Activated T-cell treated with anti-CD3 and anti-CD28 coated beads, Interleukin-2, amount 50 U/mL, for 72 hours (primary cell): ENCODE measurements around the gene ZNF662. TPM values are rescaled to one million over a fixed set of nuclear protein-coding genes. Genes with fewer than 3 reads are reported as not detected.

Source experiments
- ATAC-seq, 2 donors: fragments of 150-1000 bp; cut with Tn5 transposase; replicated peaks in 1 of 2; 2 replicates each; pipeline ENCODE4 v1.10.0; 2021; ENCODE audit warnings: moderate library complexity in 2 of 2, mild to moderate bottlenecking in 1 of 2
- DNase-seq, 2 donors: peaks; one replicate each; pipeline ENCODE4 v3.0.0; 2021 to 2022; ENCODE audit warnings: mixed read lengths in 1 of 2
- H3K27ac Mint-ChIP-seq: one replicate; pipeline ENCODE4 v1.8.0; 2022; ENCODE audit warnings: mild to moderate bottlenecking, moderate library complexity, mixed read lengths
- H3K27me3 Mint-ChIP-seq: one replicate; pipeline ENCODE4 v1.8.0; 2022; ENCODE audit warnings: low read depth, mixed read lengths
- H3K36me3 Mint-ChIP-seq, 2 donors: one replicate each; pipeline ENCODE4 v1.8.0; 2022; ENCODE audit warnings: mixed read lengths in 2 of 2, mild to moderate bottlenecking in 1 of 2; ENCODE audit not compliant: insufficient read depth in 2 of 2
- H3K4me1 Mint-ChIP-seq: one replicate; pipeline ENCODE4 v1.8.0; 2022; ENCODE audit warnings: low read depth, mixed read lengths
- H3K4me3 Mint-ChIP-seq, 2 donors: one replicate each; pipeline ENCODE4 v1.8.0; 2022; ENCODE audit warnings: mild to moderate bottlenecking in 2 of 2, mixed read lengths in 2 of 2, moderate library complexity in 2 of 2
- H3K9me3 Mint-ChIP-seq, 2 donors: one replicate each; pipeline ENCODE4 v1.8.0; 2022; ENCODE audit warnings: mixed read lengths in 2 of 2
- total RNA-seq, 2 donors: library from RNA; stranded (reverse); gene quantifications; one replicate each; pipeline ENCODE4 v1.2.3, GENCODE V29; 2022

Gene ZNF662
- 1 to 10 TPM; 3.8 to 5.0 TPM for total RNA-seq

GRCh38 chr3:42906070-42906847 is at the start of gene ZNF662:
Gene ZNF662, plus strand, starts transcription at chr3:42906142. Its CDS starts 1,973 bp downstream, at chr3:42908115.
- Mint-ChIP-seq H3K4me3 (peak within 1 kb of the TSS; percentile 67 to 71), H3K9me3 (peaks cover 7 to 8% of the 10 kb centered on the region in 2 donors), H3K27me3 (peaks cover 33% of the 10 kb centered on the region), H3K4me1 (peaks cover 15% of the 10 kb centered on the region), H3K36me3 (peaks cover 17 to 21% of the 10 kb centered on the region in 2 donors), H3K27ac (peak within 1 kb of the TSS; percentile 4)
- DNase-seq (peak; percentile 32 to 57), ATAC-seq (peak; percentile 81 to 84)

- peaks cover 0 to 2% of the 10 kb centered on the region in 2 donors for H3K9me3 Mint-ChIP-seq
- no peaks in the 10 kb centered on the region for H3K4me1 Mint-ChIP-seq
- ATAC-seq (no peak), DNase-seq (no peak)
- no peak overlapping the region for H3K27ac Mint-ChIP-seq
- H3K27me3 Mint-ChIP-seq: peaks cover 7% of the 10 kb centered on the region
- no peak overlapping the region for H3K4me3 Mint-ChIP-seq
- H3K36me3 Mint-ChIP-seq: peaks cover 1 to 2% of the 10 kb centered on the region in 2 donors
These were observed 49.4 kb upstream of the ZNF662 start for GRCh38 chr3:42856544-42856943.

- Mint-ChIP-seq H3K27ac (no peak overlapping the region), H3K36me3 (peaks cover 1 to 2% of the 10 kb centered on the region in 2 donors), H3K27me3 (peaks cover 6% of the 10 kb centered on the region), H3K9me3 (peaks cover 0 to 2% of the 10 kb centered on the region in 2 donors), H3K4me3 (no peak overlapping the region), H3K4me1 (no peaks in the 10 kb centered on the region)
- ATAC-seq (no peak), DNase-seq (no peak)
These were observed 41.5 kb upstream of the ZNF662 start for GRCh38 chr3:42864321-42864950.

- H3K27me3 Mint-ChIP-seq: peaks cover 6% of the 10 kb centered on the region
- ATAC-seq (no peak), DNase-seq (no peak)
- H3K36me3 Mint-ChIP-seq: no peaks in the 10 kb centered on the region
- H3K4me3 Mint-ChIP-seq: no peak overlapping the region
- H3K27ac Mint-ChIP-seq: no peak overlapping the region
- H3K9me3 Mint-ChIP-seq: peaks cover 0 to 2% of the 10 kb centered on the region in 2 donors
- no peaks in the 10 kb centered on the region for H3K4me1 Mint-ChIP-seq
These were observed 40.7 kb upstream of the ZNF662 start for GRCh38 chr3:42865256-42865655.

- H3K9me3 Mint-ChIP-seq: no peaks in the 10 kb centered on the region
- no peak for DNase-seq
- ATAC-seq: no peak
- peaks cover 1% of the 10 kb centered on the region for H3K27me3 Mint-ChIP-seq
- H3K36me3 Mint-ChIP-seq: no peaks in the 10 kb centered on the region
- H3K27ac Mint-ChIP-seq: no peak overlapping the region
- no peaks in the 10 kb centered on the region for H3K4me1 Mint-ChIP-seq
- no peak overlapping the region for H3K4me3 Mint-ChIP-seq
These were observed 38.8 kb upstream of the ZNF662 start for GRCh38 chr3:42867138-42867537.

GRCh38 chr3:42868841-42869240 is 37.1 kb upstream of the ZNF662 start:
- no peak for ATAC-seq
- Mint-ChIP-seq H3K4me1 (no peaks in the 10 kb centered on the region), H3K27ac (no peak overlapping the region), H3K4me3 (no peak overlapping the region), H3K9me3 (no peaks in the 10 kb centered on the region), H3K27me3 (peaks cover 9% of the 10 kb centered on the region), H3K36me3 (no peaks in the 10 kb centered on the region)
- DNase-seq: no peak

- ATAC-seq (no peak), DNase-seq (no peak)
- Mint-ChIP-seq H3K27ac (no peak overlapping the region), H3K4me3 (no peak overlapping the region), H3K4me1 (no peaks in the 10 kb centered on the region), H3K9me3 (no peaks in the 10 kb centered on the region), H3K27me3 (peaks cover 9% of the 10 kb centered on the region), H3K36me3 (no peaks in the 10 kb centered on the region)
These were observed 34.2 kb upstream of the ZNF662 start for GRCh38 chr3:42871592-42872196.

GRCh38 chr3:42872718-42873117 is 33.2 kb upstream of the ZNF662 start:
- H3K9me3 Mint-ChIP-seq: no peaks in the 10 kb centered on the region
- DNase-seq (no peak), ATAC-seq (no peak)
- no peak overlapping the region for H3K4me3 Mint-ChIP-seq
- no peaks in the 10 kb centered on the region for H3K4me1 Mint-ChIP-seq
- H3K27me3 Mint-ChIP-seq: peaks cover 9% of the 10 kb centered on the region
- H3K36me3 Mint-ChIP-seq: no peaks in the 10 kb centered on the region
- H3K27ac Mint-ChIP-seq: no peak overlapping the region

- H3K9me3 Mint-ChIP-seq: no peaks in the 10 kb centered on the region
- H3K27ac Mint-ChIP-seq: no peak overlapping the region
- H3K36me3 Mint-ChIP-seq: no peaks in the 10 kb centered on the region
- no peak for DNase-seq
- no peak for ATAC-seq
- no peaks in the 10 kb centered on the region for H3K4me1 Mint-ChIP-seq
- H3K27me3 Mint-ChIP-seq: peaks cover 9% of the 10 kb centered on the region
- H3K4me3 Mint-ChIP-seq: no peak overlapping the region
These were observed 32.5 kb upstream of the ZNF662 start for GRCh38 chr3:42873221-42873982.

- no peaks in the 10 kb centered on the region for H3K36me3 Mint-ChIP-seq
- H3K27me3 Mint-ChIP-seq: peaks cover 9% of the 10 kb centered on the region
- no peaks in the 10 kb centered on the region for H3K9me3 Mint-ChIP-seq
- DNase-seq (no peak), ATAC-seq (no peak)
- no peak overlapping the region for H3K27ac Mint-ChIP-seq
- H3K4me3 Mint-ChIP-seq: no peak overlapping the region
- H3K4me1 Mint-ChIP-seq: no peaks in the 10 kb centered on the region
These were observed 31.2 kb upstream of the ZNF662 start for GRCh38 chr3:42874749-42875148.

GRCh38 chr3:42875325-42876151 is 30.4 kb upstream of the ZNF662 start, which contains the start of gene CYP8B1:
Gene CYP8B1, minus strand, starts transcription at chr3:42875879. Its CDS starts 63 bp downstream, at chr3:42875816.
- Mint-ChIP-seq H3K9me3 (no peaks in the 10 kb centered on the region), H3K4me3 (no peak within 1 kb of the TSS), H3K36me3 (no peaks in the 10 kb centered on the region), H3K27me3 (peaks cover 9% of the 10 kb centered on the region), H3K4me1 (no peaks in the 10 kb centered on the region), H3K27ac (no peak within 1 kb of the TSS)
- DNase-seq: no peak
- no peak for ATAC-seq

GRCh38 chr3:42876401-42876800 is 29.5 kb upstream of the ZNF662 start:
- H3K27ac Mint-ChIP-seq: no peak overlapping the region
- H3K27me3 Mint-ChIP-seq: peaks cover 9% of the 10 kb centered on the region
- H3K9me3 Mint-ChIP-seq: no peaks in the 10 kb centered on the region
- H3K4me3 Mint-ChIP-seq: no peak overlapping the region
- peaks cover 5% of the 10 kb centered on the region for H3K4me1 Mint-ChIP-seq
- ATAC-seq: no peak
- H3K36me3 Mint-ChIP-seq: no peaks in the 10 kb centered on the region
- no peak for DNase-seq
